OCI-LY7 (cell line): ENCODE data around the gene NDP. TPM values are rescaled to one million over a fixed set of nuclear protein-coding genes. Genes with fewer than 3 reads are reported as not detected.

Source experiments
- BruUV-seq: library from RNA; stranded (reverse); fragments of 400-500 nt; replicated peaks from 2 replicates; lab custom pipeline; 2021; lab: Mats Ljungman, UMichigan
- CTCF ChIA-PET: fragments of 300-600 bp; sonication (Branson Sonifier 250); formaldehyde crosslinking; loops from one replicate; lab custom pipeline; 2022; ENCODE audit warnings: antibody characterized with exemption; ENCODE audit not compliant: unreplicated experiment; lab: Charles Lee
- POLR2A ChIA-PET: fragments of 300-600 bp; sonication (Branson Sonifier 250); formaldehyde crosslinking; loops from one replicate; lab custom pipeline; 2022; ENCODE audit warnings: antibody characterized with exemption; lab: Charles Lee
- DNase-seq: peaks from one replicate; pipeline ENCODE4 v3.0.0-alpha.2; 2015; ENCODE audit warnings: low spot score
- H2AFZ ChIP-seq: fragments of 200-600 bp; sonication (generic), shearing (Covaris generic); 2 replicates; pipeline ENCODE4 v1.6.1; 2014; ENCODE audit warnings: mild to moderate bottlenecking, antibody characterized with exemption, low read length, moderate library complexity
- H3K27ac ChIP-seq: fragments of 200-600 bp; sonication (generic); 2 replicates; pipeline ENCODE4 v1.5.1; 2014; ENCODE audit warnings: mixed run types, low read depth, mild to moderate bottlenecking, moderate library complexity, low read length, inconsistent platforms; ENCODE audit not compliant: poor library complexity, severe bottlenecking
- H3K36me3 ChIP-seq: fragments of 200-600 bp; sonication (generic); 2 replicates; pipeline ENCODE4 v1.6.1; 2014; ENCODE audit warnings: mild to moderate bottlenecking, antibody characterized with exemption, low read length, moderate library complexity, mixed read lengths; ENCODE audit not compliant: insufficient read depth
- H3K4me1 ChIP-seq: fragments of 200-600 bp; sonication (generic); 2 replicates; pipeline ENCODE4 v1.5.1; 2014; ENCODE audit warnings: mild to moderate bottlenecking, low read length; ENCODE audit not compliant: insufficient read depth, poor library complexity, severe bottlenecking
- H3K4me2 ChIP-seq: fragments of 200-600 bp; sonication (generic); 2 replicates; pipeline ENCODE4 v1.6.1; 2014; ENCODE audit warnings: mild to moderate bottlenecking, low read length
- H3K4me3 ChIP-seq: fragments of 200-600 bp; sonication (generic); 2 replicates; pipeline ENCODE4 v1.5.1; 2014; ENCODE audit warnings: mild to moderate bottlenecking, low read depth, low read length; ENCODE audit not compliant: poor library complexity, severe bottlenecking
- H3K79me2 ChIP-seq: fragments of 200-600 bp; sonication (generic); 2 replicates; pipeline ENCODE4 v1.6.1; 2016; ENCODE audit warnings: low read depth, mild to moderate bottlenecking, low read length, moderate library complexity, mixed read lengths; ENCODE audit not compliant: insufficient read depth
- H3K9me2 ChIP-seq: fragments of 200-600 bp; sonication (generic); 2 replicates; pipeline ENCODE4 v1.6.1; 2016; ENCODE audit warnings: mild to moderate bottlenecking, low read length, mixed read lengths; ENCODE audit not compliant: insufficient read depth
- H3K9me3 ChIP-seq: fragments of 200-600 bp; sonication (generic); 2 replicates; pipeline ENCODE4 v1.6.1; 2014; ENCODE audit warnings: mild to moderate bottlenecking, mixed run types, low read length, mixed read lengths
- H4K20me1 ChIP-seq: fragments of 200-600 bp; sonication (generic); 2 replicates; pipeline ENCODE4 v1.6.1; 2014; ENCODE audit warnings: mild to moderate bottlenecking, antibody characterized with exemption, low read length, moderate library complexity, mixed read lengths; ENCODE audit not compliant: insufficient read depth
- EZH2phosphoT487 ChIP-seq: fragments of 200-600 bp; sonication (generic); IDR thresholded peaks from 2 replicates; pipeline ENCODE4 v1.6.1; 2018; ENCODE audit warnings: low read depth, borderline replicate concordance, mild to moderate bottlenecking, mixed run types, antibody characterized with exemption, low read length, moderate library complexity, mixed read lengths
- intact Hi-C: fragments of 100-400 bp; cut with micrococcal nuclease; formaldehyde crosslinking; loops from one replicate; pipeline ENCODE4 v1.10.0; 2022; ENCODE audit not compliant: unreplicated experiment
- total RNA-seq, 2 experiments: library from RNA; depleted of rRNA in 1 of 2; stranded (reverse); fragments of >200 nt in 1 of 2; shearing (Covaris generic) in 1 of 2; gene quantifications; 2 replicates each; pipeline ENCODE4 v1.2.3, GENCODE V29; 2014 to 2022
- TF ChIP-seq, protein P1 (sequence below): fragments of 200-600 bp; sonication (generic); conservative IDR thresholded peaks from 2 replicates; pipeline ENCODE4 v1.5.1; 2014; ENCODE audit warnings: mild to moderate bottlenecking, antibody characterized with exemption, low read length, moderate library complexity, mixed read lengths

Gene NDP
- total RNA-seq, 2 experiments from 2014 or later, result not detected

GRCh38 chrX:43986083-43986482, 12.9 kb upstream of the NDP start:
- no TSS peak for BruUV-seq
- ChIA-PET CTCF (no interaction called here), POLR2A (no interaction called here)
- no peaks in the 10 kb centered on the region for H3K9me2 ChIP-seq
- H3K79me2 ChIP-seq, result no peaks in the 10 kb centered on the region
- H2AFZ ChIP-seq, result no peak overlapping the region
- H3K27ac ChIP-seq, result no peak overlapping the region
- no peaks in the 10 kb centered on the region for H4K20me1 ChIP-seq
- no peaks in the 10 kb centered on the region for H3K36me3 ChIP-seq
- TF ChIP-seq, protein P1, sequence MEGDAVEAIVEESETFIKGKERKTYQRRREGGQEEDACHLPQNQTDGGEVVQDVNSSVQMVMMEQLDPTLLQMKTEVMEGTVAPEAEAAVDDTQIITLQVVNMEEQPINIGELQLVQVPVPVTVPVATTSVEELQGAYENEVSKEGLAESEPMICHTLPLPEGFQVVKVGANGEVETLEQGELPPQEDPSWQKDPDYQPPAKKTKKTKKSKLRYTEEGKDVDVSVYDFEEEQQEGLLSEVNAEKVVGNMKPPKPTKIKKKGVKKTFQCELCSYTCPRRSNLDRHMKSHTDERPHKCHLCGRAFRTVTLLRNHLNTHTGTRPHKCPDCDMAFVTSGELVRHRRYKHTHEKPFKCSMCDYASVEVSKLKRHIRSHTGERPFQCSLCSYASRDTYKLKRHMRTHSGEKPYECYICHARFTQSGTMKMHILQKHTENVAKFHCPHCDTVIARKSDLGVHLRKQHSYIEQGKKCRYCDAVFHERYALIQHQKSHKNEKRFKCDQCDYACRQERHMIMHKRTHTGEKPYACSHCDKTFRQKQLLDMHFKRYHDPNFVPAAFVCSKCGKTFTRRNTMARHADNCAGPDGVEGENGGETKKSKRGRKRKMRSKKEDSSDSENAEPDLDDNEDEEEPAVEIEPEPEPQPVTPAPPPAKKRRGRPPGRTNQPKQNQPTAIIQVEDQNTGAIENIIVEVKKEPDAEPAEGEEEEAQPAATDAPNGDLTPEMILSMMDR, result no peak
- TF ChIP-seq EZH2phosphoT487, result no peak
- no peak overlapping the region for H3K4me2 ChIP-seq
- intact Hi-C loops, result no loop called here
- no peak overlapping the region for H3K4me3 ChIP-seq
- DNase-seq, result no peak
- H3K9me3 ChIP-seq, result no peaks in the 10 kb centered on the region
- no peaks in the 10 kb centered on the region for H3K4me1 ChIP-seq

DNA sequence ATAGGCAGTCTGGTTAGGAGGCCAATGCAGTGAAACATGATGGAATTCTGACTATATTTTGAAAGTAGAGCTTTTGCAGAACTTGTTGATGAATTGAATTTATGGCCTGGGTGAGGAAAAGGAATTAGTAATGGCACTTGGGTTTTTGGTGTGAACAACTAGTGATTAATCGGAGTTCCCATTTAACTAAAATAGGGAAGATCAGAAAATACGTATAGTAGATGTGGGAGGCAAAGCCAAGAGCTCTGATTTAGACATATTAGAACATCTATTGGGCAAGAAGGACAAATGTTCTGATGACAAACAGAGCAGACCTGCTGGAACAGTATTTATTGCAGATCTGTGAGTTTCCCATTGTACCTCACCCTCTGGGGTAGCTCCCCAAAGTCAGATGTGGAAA, 12.3 kb upstream of the NDP start:
- Histone ChIP-seq H4K20me1 (no peaks in the 10 kb centered on the region), H3K9me2 (no peaks in the 10 kb centered on the region), H3K36me3 (no peaks in the 10 kb centered on the region), H3K79me2 (no peaks in the 10 kb centered on the region), H3K4me2 (no peak overlapping the region), H3K27ac (no peak overlapping the region), H3K4me1 (no peaks in the 10 kb centered on the region), H3K9me3 (no peaks in the 10 kb centered on the region), H2AFZ (no peak overlapping the region), H3K4me3 (no peak overlapping the region)
- CTCF ChIA-PET, result no interaction called here
- no peak for DNase-seq
- intact Hi-C loops, result no loop called here
- no TSS peak for BruUV-seq
- POLR2A ChIA-PET, result no interaction called here
- TF ChIP-seq, protein P1, result no peak
- no peak for TF ChIP-seq EZH2phosphoT487

DNA sequence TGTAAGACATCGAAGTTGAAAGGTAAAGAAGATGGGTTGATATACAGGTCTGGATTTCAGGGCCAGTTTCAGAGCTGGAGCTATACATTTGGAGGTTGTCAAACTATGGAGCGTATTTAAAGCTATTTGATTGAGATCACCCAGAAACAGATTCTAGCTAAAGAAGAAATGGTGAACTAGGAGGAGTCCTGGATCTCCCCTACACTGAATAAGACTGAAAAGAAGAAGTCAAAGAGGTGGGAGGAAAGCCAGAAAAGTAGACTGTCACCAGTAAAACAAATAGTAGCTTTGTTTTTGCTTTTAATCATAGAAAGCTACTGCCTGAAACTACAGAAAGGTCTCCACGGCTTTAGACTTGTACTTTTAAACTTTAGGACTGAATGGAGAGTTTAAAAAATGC, 5.0 kb upstream of the NDP start:
- Histone ChIP-seq H2AFZ (no peak overlapping the region), H3K4me3 (no peak overlapping the region), H3K4me1 (no peaks in the 10 kb centered on the region), H4K20me1 (no peaks in the 10 kb centered on the region), H3K36me3 (no peaks in the 10 kb centered on the region), H3K9me3 (no peaks in the 10 kb centered on the region), H3K4me2 (no peak overlapping the region), H3K79me2 (no peaks in the 10 kb centered on the region), H3K27ac (no peak overlapping the region), H3K9me2 (no peaks in the 10 kb centered on the region)
- BruUV-seq, result no TSS peak
- intact Hi-C loops, result no loop called here
- CTCF ChIA-PET, result no interaction called here
- no peak for DNase-seq
- TF ChIP-seq EZH2phosphoT487, result no peak
- TF ChIP-seq, protein P1, result no peak
- POLR2A ChIA-PET, result interaction anchor here (0.6 kb wide), 1 partner anchor 1658 kb away, joined by 4 read pairs; no protein-coding TSS in a partner anchor
